HG03196 (cell line): ENCODE data around the gene TMEM81.

Experiments
- ATAC-seq: cut with Tn5 transposase; IDR thresholded peaks from one replicate; pipeline ENCODE4 v1.9.1; 2021; ENCODE audit not compliant: unreplicated experiment

Gene TMEM81

DNA sequence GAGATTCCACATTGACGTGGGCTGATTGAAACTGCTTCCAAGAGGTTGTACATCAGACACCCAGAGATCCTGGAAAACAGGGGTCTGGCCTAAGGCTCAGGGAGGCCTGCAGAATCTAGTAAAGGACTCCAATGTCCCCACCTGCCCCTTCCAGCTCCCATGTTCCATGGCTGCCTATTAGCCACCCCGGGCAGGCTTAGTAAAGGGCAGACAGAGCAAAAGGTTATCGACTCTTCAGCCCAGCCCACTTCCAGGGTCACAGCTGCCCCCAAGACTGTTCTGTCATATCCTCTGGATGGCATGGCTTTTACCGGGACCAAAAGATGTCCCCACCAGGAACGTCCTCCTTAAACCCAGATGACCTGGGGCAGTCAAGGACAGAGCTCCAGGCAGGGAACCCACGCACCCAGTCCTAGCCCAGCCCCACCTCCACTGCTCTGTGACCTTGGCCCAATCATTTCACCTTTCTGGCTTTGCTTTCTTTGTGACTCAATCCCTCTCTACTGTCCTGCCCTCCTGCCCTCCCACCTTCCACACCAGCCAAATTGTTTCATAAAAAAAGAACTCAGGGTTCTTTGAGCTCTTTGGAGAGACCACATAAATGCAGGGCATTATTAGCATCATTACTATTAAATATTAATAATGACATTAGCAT is 46.0 kb downstream of the TMEM81 start:
- ATAC-seq: no peak

DNA sequence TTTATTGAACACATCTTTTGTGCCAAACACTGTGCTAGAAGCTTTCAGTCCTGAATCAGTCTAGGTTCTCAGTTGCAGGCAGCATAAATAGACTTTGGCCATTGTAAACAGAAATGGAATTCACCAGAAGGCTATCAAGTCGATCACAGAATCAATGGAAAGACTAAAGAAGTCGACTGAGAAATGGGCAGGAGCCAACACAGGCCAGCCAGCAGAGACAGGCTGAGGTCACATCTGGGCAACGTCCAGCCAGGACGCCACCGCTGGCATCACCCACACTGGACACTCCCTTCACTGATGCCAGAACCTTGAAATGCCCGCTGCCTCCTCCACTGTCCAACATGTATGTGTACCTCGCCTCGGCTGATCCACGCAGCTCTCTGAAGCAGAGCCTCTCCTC is 46.7 kb downstream of the TMEM81 start:
- ATAC-seq: no peak
